Measurements from ENCODE around the gene RHEB.

RHEB gene

DNA sequence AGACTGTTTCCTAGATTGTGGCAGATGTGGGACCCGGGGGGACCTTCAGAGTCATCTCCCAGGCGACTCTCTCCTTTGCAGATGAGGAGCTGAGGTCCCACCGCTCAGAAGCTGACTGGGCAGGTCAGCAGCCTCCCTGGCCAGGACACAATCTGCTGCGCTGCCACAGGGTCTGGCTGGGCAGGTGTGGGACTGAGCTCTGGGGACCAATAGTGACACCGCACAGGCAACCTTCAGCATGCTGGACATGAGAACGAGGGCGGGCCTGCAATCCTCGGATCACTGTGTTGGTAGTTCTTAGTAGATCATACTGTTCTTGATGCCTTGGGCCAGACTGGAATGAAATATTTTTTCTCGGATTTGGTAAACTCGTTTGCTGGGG lies 59.2 kb downstream of the RHEB start:
- Histone ChIP-seq H3K27me3 (ENCODE audit: insufficient read depth, low read length, poor library complexity) (no peaks in the 10 kb centered on the region), H3K36me3 (ENCODE audit: insufficient read depth, low read length) (peaks cover 18% of the 10 kb centered on the region), H3K4me1 (ENCODE audit: insufficient read depth, low read length) (no peaks in the 10 kb centered on the region), H3K4me2 (ENCODE audit: insufficient read depth, low read length) (no peak overlapping the region), H2AFZ (ENCODE audit: low read depth, low read length) (no peak overlapping the region), H3K27ac (ENCODE audit: low read length) (no peak overlapping the region), H4K20me1 (ENCODE audit: insufficient read depth, low read length) (no peaks in the 10 kb centered on the region), H3K79me2 (ENCODE audit: insufficient read depth, low read length) (no peaks in the 10 kb centered on the region), H3K9me3 (ENCODE audit: insufficient read depth, low read length, severe bottlenecking) (peaks cover 31% of the 10 kb centered on the region), H3K9ac (ENCODE audit: low read depth, low read length) (no peak overlapping the region), H3K4me3 (ENCODE audit: low read depth in 1 of 2, low read length in 2 of 2) (no peak overlapping the region)
- no peak for TF ChIP-seq EZH2 (IDR thresholded peaks at IDR 0.05; ENCODE audit: borderline replicate concordance, low read depth, low read length, severe bottlenecking)
- TF ChIP-seq, protein P1, sequence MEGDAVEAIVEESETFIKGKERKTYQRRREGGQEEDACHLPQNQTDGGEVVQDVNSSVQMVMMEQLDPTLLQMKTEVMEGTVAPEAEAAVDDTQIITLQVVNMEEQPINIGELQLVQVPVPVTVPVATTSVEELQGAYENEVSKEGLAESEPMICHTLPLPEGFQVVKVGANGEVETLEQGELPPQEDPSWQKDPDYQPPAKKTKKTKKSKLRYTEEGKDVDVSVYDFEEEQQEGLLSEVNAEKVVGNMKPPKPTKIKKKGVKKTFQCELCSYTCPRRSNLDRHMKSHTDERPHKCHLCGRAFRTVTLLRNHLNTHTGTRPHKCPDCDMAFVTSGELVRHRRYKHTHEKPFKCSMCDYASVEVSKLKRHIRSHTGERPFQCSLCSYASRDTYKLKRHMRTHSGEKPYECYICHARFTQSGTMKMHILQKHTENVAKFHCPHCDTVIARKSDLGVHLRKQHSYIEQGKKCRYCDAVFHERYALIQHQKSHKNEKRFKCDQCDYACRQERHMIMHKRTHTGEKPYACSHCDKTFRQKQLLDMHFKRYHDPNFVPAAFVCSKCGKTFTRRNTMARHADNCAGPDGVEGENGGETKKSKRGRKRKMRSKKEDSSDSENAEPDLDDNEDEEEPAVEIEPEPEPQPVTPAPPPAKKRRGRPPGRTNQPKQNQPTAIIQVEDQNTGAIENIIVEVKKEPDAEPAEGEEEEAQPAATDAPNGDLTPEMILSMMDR (IDR thresholded peaks at IDR 0.05; ENCODE audit: borderline replicate concordance, extremely low read depth, low read length, poor library complexity, severe bottlenecking): no peak
- DNase-seq: no peak
- no peak for ATAC-seq (ENCODE audit: insufficient read depth, low read depth)

DNA sequence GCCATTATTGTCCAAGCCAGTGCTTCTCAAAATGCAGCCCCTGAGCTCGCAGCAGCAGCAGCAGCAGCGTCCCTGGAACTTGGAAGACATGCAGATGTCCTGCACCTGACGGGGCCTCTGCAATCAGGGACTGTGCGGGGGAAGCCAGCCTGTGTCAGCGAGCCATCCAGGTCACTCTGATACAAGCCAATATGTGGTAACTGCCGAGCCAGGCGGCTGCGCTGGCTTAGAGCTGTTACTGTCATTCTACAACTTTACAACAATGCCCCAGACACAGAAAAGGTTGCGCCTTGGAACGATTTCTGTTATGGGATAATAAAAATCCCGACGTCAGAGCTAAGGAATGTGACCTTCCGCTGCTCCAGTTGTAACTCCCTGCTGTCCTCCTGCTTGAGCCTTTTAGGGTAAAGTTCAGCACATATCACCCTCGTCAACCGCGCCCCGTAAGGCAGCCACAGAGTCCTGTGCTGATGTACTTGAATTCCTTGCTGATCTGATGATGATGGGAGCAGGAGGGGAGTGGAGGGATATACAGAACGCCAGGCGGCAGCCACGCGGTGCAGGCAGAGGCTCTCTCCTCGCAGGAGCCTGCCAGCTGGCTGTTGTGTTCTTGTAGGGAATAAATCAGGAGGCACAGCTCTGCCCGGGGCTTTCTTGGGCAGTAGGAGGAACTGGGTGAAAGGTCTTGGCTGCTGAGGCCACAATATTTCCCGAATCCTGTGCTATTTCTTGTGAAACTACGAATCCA lies 59.8 kb downstream of the RHEB start:
- Histone ChIP-seq H3K27ac (ENCODE audit: low read length) (no peak overlapping the region), H2AFZ (ENCODE audit: low read depth, low read length) (no peak overlapping the region), H3K27me3 (ENCODE audit: insufficient read depth, low read length, poor library complexity) (no peaks in the 10 kb centered on the region), H3K36me3 (ENCODE audit: insufficient read depth, low read length) (peaks cover 12% of the 10 kb centered on the region), H3K4me3 (ENCODE audit: low read depth in 1 of 2, low read length in 2 of 2) (no peak overlapping the region), H3K4me1 (ENCODE audit: insufficient read depth, low read length) (no peaks in the 10 kb centered on the region), H3K79me2 (ENCODE audit: insufficient read depth, low read length) (no peaks in the 10 kb centered on the region), H3K9me3 (ENCODE audit: insufficient read depth, low read length, severe bottlenecking) (peaks cover 26% of the 10 kb centered on the region), H4K20me1 (ENCODE audit: insufficient read depth, low read length) (no peaks in the 10 kb centered on the region), H3K4me2 (ENCODE audit: insufficient read depth, low read length) (no peak overlapping the region), H3K9ac (ENCODE audit: low read depth, low read length) (no peak overlapping the region)
- DNase-seq: no peak
- ATAC-seq (ENCODE audit: insufficient read depth, low read depth): peak; percentile 22; the same call in 1 of the 3 replicates
- no peak for TF ChIP-seq EZH2 (IDR thresholded peaks at IDR 0.05; ENCODE audit: borderline replicate concordance, low read depth, low read length, severe bottlenecking)
- TF ChIP-seq, protein P1 (IDR thresholded peaks at IDR 0.05; ENCODE audit: borderline replicate concordance, extremely low read depth, low read length, poor library complexity, severe bottlenecking): no peak

DNA sequence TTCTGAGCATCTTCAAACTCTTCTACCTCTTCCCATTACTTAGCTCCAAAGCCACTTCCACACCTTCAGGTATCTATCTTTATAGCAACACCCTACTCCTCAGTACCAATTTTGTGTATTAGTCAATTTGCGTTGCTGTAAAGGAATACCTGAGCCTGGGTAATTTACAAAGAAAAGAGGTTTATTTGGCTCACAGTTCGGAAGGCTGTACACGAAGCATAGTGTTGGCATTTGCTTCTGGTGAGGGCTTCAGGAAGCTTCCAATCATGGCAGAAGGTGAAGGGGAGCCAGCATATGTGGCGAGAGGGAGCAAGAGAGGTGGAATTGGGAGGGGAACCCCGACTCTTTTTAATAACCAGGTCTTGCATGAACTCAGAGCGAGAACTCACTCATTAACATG lies 62.2 kb downstream of the RHEB start:
- no peak for TF ChIP-seq EZH2 (IDR thresholded peaks at IDR 0.05; ENCODE audit: borderline replicate concordance, low read depth, low read length, severe bottlenecking)
- TF ChIP-seq, protein P1 (IDR thresholded peaks at IDR 0.05; ENCODE audit: borderline replicate concordance, extremely low read depth, low read length, poor library complexity, severe bottlenecking): no peak

More for the DNA sequence above, 62.2 kb downstream of the RHEB start:
- H3K9me3 ChIP-seq (ENCODE audit: insufficient read depth, low read length, severe bottlenecking): peaks cover 5% of the 10 kb centered on the region
- H3K4me1 ChIP-seq (ENCODE audit: insufficient read depth, low read length): no peaks in the 10 kb centered on the region
- no peaks in the 10 kb centered on the region for H3K36me3 ChIP-seq (ENCODE audit: insufficient read depth, low read length)
- ATAC-seq (ENCODE audit: insufficient read depth, low read depth) (no peak), DNase-seq (no peak)
- H2AFZ ChIP-seq (ENCODE audit: low read depth, low read length): no peak overlapping the region
- H4K20me1 ChIP-seq (ENCODE audit: insufficient read depth, low read length): no peaks in the 10 kb centered on the region
- no peaks in the 10 kb centered on the region for H3K27me3 ChIP-seq (ENCODE audit: insufficient read depth, low read length, poor library complexity)
- H3K27ac ChIP-seq (ENCODE audit: low read length): no peak overlapping the region
- H3K4me3 ChIP-seq (ENCODE audit: low read depth in 1 of 2, low read length in 2 of 2): no peak overlapping the region
- no peaks in the 10 kb centered on the region for H3K79me2 ChIP-seq (ENCODE audit: insufficient read depth, low read length)
- no peak overlapping the region for H3K4me2 ChIP-seq (ENCODE audit: insufficient read depth, low read length)
- H3K9ac ChIP-seq (ENCODE audit: low read depth, low read length): no peak overlapping the region
